ENCODE data around the gene FHIT.

FHIT gene

DNA sequence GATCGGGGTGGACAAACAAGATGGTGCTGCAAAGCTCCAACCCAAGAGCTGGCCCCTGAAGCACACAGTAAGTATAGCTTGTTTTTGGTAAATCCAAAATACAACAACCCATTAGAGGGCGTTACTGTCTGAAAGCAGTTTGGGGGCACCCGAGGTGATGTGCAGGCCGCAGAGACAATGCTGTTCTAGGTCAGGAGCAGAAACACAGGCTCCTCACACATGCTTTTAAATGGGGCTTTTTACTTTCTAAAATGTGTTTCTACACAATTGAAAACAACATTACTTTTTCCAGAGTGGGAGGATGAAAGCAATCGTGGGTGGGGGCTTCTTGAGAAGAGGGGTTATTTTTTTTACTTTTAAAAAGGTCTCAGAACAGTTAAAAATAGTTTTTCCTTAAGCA lies 1172.2 kb downstream of the FHIT start:
- DNase-seq (ENCODE audit: insufficient read length, low spot score): no peak
- FAIRE-seq: no peak
- TF ChIP-seq, protein P1, sequence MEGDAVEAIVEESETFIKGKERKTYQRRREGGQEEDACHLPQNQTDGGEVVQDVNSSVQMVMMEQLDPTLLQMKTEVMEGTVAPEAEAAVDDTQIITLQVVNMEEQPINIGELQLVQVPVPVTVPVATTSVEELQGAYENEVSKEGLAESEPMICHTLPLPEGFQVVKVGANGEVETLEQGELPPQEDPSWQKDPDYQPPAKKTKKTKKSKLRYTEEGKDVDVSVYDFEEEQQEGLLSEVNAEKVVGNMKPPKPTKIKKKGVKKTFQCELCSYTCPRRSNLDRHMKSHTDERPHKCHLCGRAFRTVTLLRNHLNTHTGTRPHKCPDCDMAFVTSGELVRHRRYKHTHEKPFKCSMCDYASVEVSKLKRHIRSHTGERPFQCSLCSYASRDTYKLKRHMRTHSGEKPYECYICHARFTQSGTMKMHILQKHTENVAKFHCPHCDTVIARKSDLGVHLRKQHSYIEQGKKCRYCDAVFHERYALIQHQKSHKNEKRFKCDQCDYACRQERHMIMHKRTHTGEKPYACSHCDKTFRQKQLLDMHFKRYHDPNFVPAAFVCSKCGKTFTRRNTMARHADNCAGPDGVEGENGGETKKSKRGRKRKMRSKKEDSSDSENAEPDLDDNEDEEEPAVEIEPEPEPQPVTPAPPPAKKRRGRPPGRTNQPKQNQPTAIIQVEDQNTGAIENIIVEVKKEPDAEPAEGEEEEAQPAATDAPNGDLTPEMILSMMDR (IDR thresholded peaks at IDR 0.05; ENCODE audit: insufficient read depth, missing control alignments): no peak

DNA sequence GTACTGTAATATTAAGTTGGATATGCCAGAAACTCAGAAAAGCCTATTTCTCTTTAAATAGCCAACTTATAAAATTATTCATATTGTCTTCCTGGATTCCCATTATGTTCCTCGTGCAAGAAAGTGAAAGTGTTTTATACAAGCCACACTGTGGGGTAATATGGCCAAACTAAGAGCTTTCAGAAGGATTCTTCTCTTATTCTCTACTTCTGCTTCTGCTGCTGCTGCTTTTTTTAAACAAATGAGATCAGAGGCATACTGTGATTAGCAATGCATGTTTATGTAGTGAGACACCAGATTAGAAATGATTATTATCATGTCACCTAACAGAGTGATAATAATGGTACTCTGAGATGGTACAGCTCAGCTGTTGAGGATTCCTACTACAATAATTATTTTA lies 1174.9 kb downstream of the FHIT start:
- no peak for FAIRE-seq
- TF ChIP-seq, protein P1 (IDR thresholded peaks at IDR 0.05; ENCODE audit: insufficient read depth, missing control alignments): no peak
- no peak for DNase-seq (ENCODE audit: insufficient read length, low spot score)

DNA sequence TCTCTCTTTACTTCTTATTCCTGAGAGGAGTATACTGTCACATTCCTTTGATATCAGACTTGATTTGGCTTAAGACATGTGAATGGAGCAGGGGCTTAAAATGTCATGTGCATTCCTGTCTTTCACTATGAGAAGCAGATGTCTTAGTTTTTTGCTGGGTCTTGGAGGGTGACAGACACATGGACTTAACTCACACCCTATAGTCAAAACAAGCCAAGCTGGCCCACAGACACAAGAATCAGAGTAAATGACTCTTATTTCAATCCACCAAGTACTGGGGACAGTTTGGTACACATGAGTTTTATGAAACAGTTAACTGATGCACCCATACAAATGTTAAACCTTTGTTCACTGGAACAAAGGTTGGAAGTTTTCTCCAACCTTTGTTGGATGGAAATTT lies 1177.3 kb downstream of the FHIT start:
- TF ChIP-seq, protein P1 (IDR thresholded peaks at IDR 0.05; ENCODE audit: insufficient read depth, missing control alignments): no peak
- no peak for DNase-seq (ENCODE audit: insufficient read length, low spot score)
- FAIRE-seq: no peak

DNA sequence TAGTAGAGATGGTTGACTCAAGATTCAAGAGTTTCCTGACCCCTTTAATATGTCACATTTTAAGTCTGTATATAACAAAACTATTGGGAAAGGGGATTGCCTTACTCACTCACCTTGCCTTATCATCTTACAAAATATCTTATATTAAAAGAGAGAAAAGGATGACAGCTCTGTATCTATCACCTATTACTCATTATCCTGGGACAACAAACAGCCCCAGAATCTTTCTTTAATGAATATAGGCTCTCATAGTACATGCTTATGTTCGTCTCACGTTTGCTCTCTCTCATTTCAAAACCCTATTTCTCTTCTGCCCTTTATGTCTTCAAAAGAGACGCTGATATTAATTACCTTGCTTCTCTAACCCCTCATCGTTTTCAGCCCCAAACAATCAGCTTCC lies 1178.0 kb downstream of the FHIT start:
- FAIRE-seq: no peak
- DNase-seq (ENCODE audit: insufficient read length, low spot score): no peak
- TF ChIP-seq, protein P1 (IDR thresholded peaks at IDR 0.05; ENCODE audit: insufficient read depth, missing control alignments): no peak

- DNase-seq (ENCODE audit: insufficient read length, low spot score): no peak
- TF ChIP-seq, protein P1 (IDR thresholded peaks at IDR 0.05; ENCODE audit: insufficient read depth, missing control alignments): no peak
- no peak for FAIRE-seq
Measured at GRCh38 chr3:60070366-60070765, 1180.9 kb downstream of the FHIT start.

DNA sequence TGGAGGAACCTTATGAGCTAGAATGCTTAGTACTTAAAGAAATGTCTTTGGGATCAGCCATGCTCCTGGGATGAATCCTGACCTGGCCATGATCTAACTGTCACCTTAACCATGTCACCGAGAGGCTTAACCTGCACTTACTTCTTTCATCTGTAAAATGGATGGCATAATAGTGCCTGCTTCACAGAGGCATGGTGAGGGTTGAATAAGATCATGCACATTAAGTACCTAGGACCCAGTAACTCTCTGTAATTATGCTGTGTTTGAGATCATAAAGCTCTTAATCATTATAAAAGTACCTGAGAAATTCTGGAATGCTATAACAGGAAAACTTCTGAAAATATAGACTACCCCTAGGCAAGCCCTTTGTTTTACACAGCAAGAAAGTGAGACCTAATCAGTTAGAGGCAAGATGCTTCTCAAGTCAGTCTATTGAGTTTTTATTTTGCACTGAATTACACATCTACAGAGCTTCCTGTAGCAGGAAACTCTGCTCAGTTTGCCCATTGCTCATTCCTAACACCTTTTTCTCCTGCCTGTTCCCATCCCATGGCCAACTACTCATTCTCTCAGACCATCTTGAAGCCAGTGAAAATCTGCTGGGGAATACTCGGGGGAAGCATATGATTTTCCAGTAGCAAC lies 1185.9 kb downstream of the FHIT start:
- FAIRE-seq: no peak
- TF ChIP-seq, protein P1 (IDR thresholded peaks at IDR 0.05; ENCODE audit: insufficient read depth, missing control alignments): no peak
- no peak for DNase-seq (ENCODE audit: insufficient read length, low spot score)

Data from D721Med (cell line).